Aorta (tissue), 5 donors: ENCODE data around the gene LRSAM1. TPM values are rescaled to one million over a fixed set of nuclear protein-coding genes. Genes with fewer than 3 reads are reported as not detected.
A peak's percentile ranks its signal among the peaks of the same experiment; 100 is the strongest.

ENCODE experiments used
- ATAC-seq: fragments of 200-7000 bp; cut with Tn5 transposase; one replicate; pipeline ENCODE4 v1.9.1; 2022; ENCODE audit warnings: moderate library complexity; ENCODE audit not compliant: low FRiP score
- DNase-seq, 2 donors: peaks; one replicate each; pipeline ENCODE4 v3.0.0-alpha.2; 2020
- H3K27ac ChIP-seq, 2 donors: one replicate each; pipeline ENCODE4 v1.5.1; 2013; ENCODE audit warnings: low read length in 2 of 2, mild to moderate bottlenecking in 2 of 2, moderate library complexity in 2 of 2, control low read depth in 1 of 2, inconsistent platforms in 1 of 2, low read depth in 1 of 2
- H3K27me3 ChIP-seq, 2 donors: one replicate each; pipeline ENCODE4 v1.6.1; 2013; ENCODE audit warnings: control low read depth in 1 of 2, low read length in 1 of 2, mild to moderate bottlenecking in 1 of 2, moderate library complexity in 1 of 2; ENCODE audit not compliant: insufficient read depth in 2 of 2, control insufficient read depth in 1 of 2
- H3K36me3 ChIP-seq, 2 donors: one replicate each; pipeline ENCODE4 v1.6.1; 2013; ENCODE audit warnings: control low read depth in 1 of 2, low read length in 1 of 2, mild to moderate bottlenecking in 1 of 2; ENCODE audit not compliant: insufficient read depth in 2 of 2, control insufficient read depth in 1 of 2
- H3K4me1 ChIP-seq, 2 donors: one replicate each; pipeline ENCODE4 v1.6.1; 2013; ENCODE audit warnings: low read length in 2 of 2, control low read depth in 1 of 2, mild to moderate bottlenecking in 1 of 2, moderate library complexity in 1 of 2; ENCODE audit not compliant: insufficient read depth in 2 of 2, control insufficient read depth in 1 of 2
- H3K4me3 ChIP-seq, 2 donors: one replicate each; pipeline ENCODE4 v1.5.1; 2013; ENCODE audit warnings: low read length in 2 of 2, control low read depth in 1 of 2, mild to moderate bottlenecking in 1 of 2
- H3K9me3 ChIP-seq: one replicate; pipeline ENCODE4 v1.6.1; 2013; ENCODE audit warnings: mild to moderate bottlenecking, low read length; ENCODE audit not compliant: control insufficient read depth
- WGBS, 2 donors: extraction: QIAGEN DNeasy Blood & Tissue Kit; methylation state at CpG; one replicate each; pipeline ENCODE4 v1.1.7; 2013; 5-methylcytosine and 5-hydroxymethylcytosine counted together
- intact Hi-C, 2 donors: fragments of 100-400 bp; cut with DNase I; formaldehyde crosslinking; loops; one replicate each; pipeline versions ENCODE4 v1.14.2 to v1.15.0; 2022
- polyA plus RNA-seq, 2 donors: library from polyadenylated mRNA; stranded (reverse); fragments of 200-250 nt; gene quantifications; one replicate each; pipeline ENCODE4 v1.2.3, GENCODE V29; 2013
- total RNA-seq, 2 donors: library from RNA; stranded (reverse); fragmentation: NEBNext Ultra II Directional; extraction: Animal tissue kit (Norgen Biotek cat#: 25700); gene quantifications; one replicate each; pipeline ENCODE4 v1.2.1, GENCODE V29; 2021
- donor health status: healthy with polysubstance abuse.
- donor health status: Bipolar disorder and iron deficiency.
- donor health status: DM: no; HTN: no; CAD: no.
- donor health status: DM: no; HTN: no; CAD: no.
- donor health status: DM: yes; HTN: yes; CAD: no.

Gene LRSAM1
- total and polyA plus RNA-seq, 4 donors: 9.3 to 38.8 (median 22.0) TPM

- peaks cover 8 to 13% of the 10 kb centered on the region in 2 donors for H3K36me3 ChIP-seq
- intact Hi-C loops: no loop called here
- no peak for DNase-seq
- no peaks in the 10 kb centered on the region for H3K4me1 ChIP-seq
- H3K4me3 ChIP-seq: no peak overlapping the region
- H3K27me3 ChIP-seq: no peaks in the 10 kb centered on the region
- no peak overlapping the region for H3K27ac ChIP-seq
- 91 to 93% methylated on average over 17 of the region's 17 CpGs for WGBS, 2 donors
- no peak for ATAC-seq
- no peaks in the 10 kb centered on the region for H3K9me3 ChIP-seq
Observed at GRCh38 chr9:127444283-127444920, 6.9 kb upstream of the LRSAM1 start.

- DNase-seq: no peak
- no peak overlapping the region for H3K27ac ChIP-seq
- no peaks in the 10 kb centered on the region for H3K9me3 ChIP-seq
- peaks cover 8 to 13% of the 10 kb centered on the region in 2 donors for H3K36me3 ChIP-seq
- WGBS, 2 donors: 92 to 94% methylated on average over 15 of the region's 15 CpGs
- no peak overlapping the region for H3K4me3 ChIP-seq
- no peaks in the 10 kb centered on the region for H3K27me3 ChIP-seq
- intact Hi-C loops: no loop called here
- H3K4me1 ChIP-seq: no peaks in the 10 kb centered on the region
- no peak for ATAC-seq
Observed at GRCh38 chr9:127444921-127445850, 6.1 kb upstream of the LRSAM1 start.

GRCh38 chr9:127445851-127446712, 5.2 kb upstream of the LRSAM1 start:
- no peak overlapping the region for H3K4me3 ChIP-seq
- no peak for DNase-seq
- H3K9me3 ChIP-seq: no peaks in the 10 kb centered on the region
- 72 to 79% methylated on average over 4 of the region's 4 CpGs for WGBS, 2 donors
- no peak for ATAC-seq
- intact Hi-C loops: no loop called here
- H3K4me1 ChIP-seq: no peaks in the 10 kb centered on the region
- H3K27me3 ChIP-seq: no peaks in the 10 kb centered on the region
- H3K36me3 ChIP-seq: peaks cover 6 to 13% of the 10 kb centered on the region in 2 donors
- no peak overlapping the region for H3K27ac ChIP-seq

- H3K4me1 ChIP-seq: no peaks in the 10 kb centered on the region
- H3K4me3 ChIP-seq: no peak overlapping the region
- H3K9me3 ChIP-seq: no peaks in the 10 kb centered on the region
- DNase-seq (no peak), ATAC-seq (no peak)
- H3K27me3 ChIP-seq: no peaks in the 10 kb centered on the region
- intact Hi-C loops: no loop called here
- WGBS, 2 donors: 81 to 83% methylated on average over 7 of the region's 7 CpGs
- H3K27ac ChIP-seq: no peak overlapping the region
- H3K36me3 ChIP-seq: peaks cover 6 to 13% of the 10 kb centered on the region in 2 donors
Observed at GRCh38 chr9:127446713-127447415, 4.4 kb upstream of the LRSAM1 start.

GRCh38 chr9:127447416-127448111, 3.7 kb upstream of the LRSAM1 start:
- H3K4me3 ChIP-seq: no peak overlapping the region
- H3K36me3 ChIP-seq: peaks cover 6 to 11% of the 10 kb centered on the region in 2 donors
- intact Hi-C loops: no loop called here
- DNase-seq (no peak), ATAC-seq (no peak)
- H3K4me1 ChIP-seq: no peaks in the 10 kb centered on the region
- H3K27ac ChIP-seq: no peak overlapping the region
- H3K9me3 ChIP-seq: no peaks in the 10 kb centered on the region
- H3K27me3 ChIP-seq: no peaks in the 10 kb centered on the region
- WGBS, 2 donors: 66 to 78% methylated on average over 7 of the region's 7 CpGs

GRCh38 chr9:127448112-127448805, 3.1 kb upstream of the LRSAM1 start:
- Histone ChIP-seq H3K36me3 (peaks cover 5 to 8% of the 10 kb centered on the region in 2 donors), H3K4me1 (no peaks in the 10 kb centered on the region), H3K4me3 (no peak overlapping the region), H3K27ac (no peak overlapping the region), H3K9me3 (no peaks in the 10 kb centered on the region), H3K27me3 (no peaks in the 10 kb centered on the region)
- intact Hi-C loops: no loop called here
- DNase-seq (no peak), ATAC-seq (no peak)
- 88 to 91% methylated on average over 8 of the region's 8 CpGs for WGBS, 2 donors

GRCh38 chr9:127449332-127449966, 1.9 kb upstream of the LRSAM1 start:
- Histone ChIP-seq H3K4me3 (peak overlapping the region in 1 of 2 donors; percentile 57), H3K9me3 (no peaks in the 10 kb centered on the region), H3K27ac (peak overlapping the region in 1 of 2 donors; percentile 14), H3K4me1 (no peaks in the 10 kb centered on the region), H3K27me3 (no peaks in the 10 kb centered on the region), H3K36me3 (peaks cover 3 to 8% of the 10 kb centered on the region in 2 donors)
- 45 to 47% methylated on average over 5 of the region's 5 CpGs for WGBS, 2 donors
- intact Hi-C loops: no loop called here
- DNase-seq (no peak), ATAC-seq (no peak)
